ENCODE measurements around the gene SRRM4.
"Not testable (repeated sequence)": the region's sequence is repeated elsewhere in the genome, so short reads cannot be mapped to it uniquely, and the experiment has no call there.

Gene SRRM4

DNA sequence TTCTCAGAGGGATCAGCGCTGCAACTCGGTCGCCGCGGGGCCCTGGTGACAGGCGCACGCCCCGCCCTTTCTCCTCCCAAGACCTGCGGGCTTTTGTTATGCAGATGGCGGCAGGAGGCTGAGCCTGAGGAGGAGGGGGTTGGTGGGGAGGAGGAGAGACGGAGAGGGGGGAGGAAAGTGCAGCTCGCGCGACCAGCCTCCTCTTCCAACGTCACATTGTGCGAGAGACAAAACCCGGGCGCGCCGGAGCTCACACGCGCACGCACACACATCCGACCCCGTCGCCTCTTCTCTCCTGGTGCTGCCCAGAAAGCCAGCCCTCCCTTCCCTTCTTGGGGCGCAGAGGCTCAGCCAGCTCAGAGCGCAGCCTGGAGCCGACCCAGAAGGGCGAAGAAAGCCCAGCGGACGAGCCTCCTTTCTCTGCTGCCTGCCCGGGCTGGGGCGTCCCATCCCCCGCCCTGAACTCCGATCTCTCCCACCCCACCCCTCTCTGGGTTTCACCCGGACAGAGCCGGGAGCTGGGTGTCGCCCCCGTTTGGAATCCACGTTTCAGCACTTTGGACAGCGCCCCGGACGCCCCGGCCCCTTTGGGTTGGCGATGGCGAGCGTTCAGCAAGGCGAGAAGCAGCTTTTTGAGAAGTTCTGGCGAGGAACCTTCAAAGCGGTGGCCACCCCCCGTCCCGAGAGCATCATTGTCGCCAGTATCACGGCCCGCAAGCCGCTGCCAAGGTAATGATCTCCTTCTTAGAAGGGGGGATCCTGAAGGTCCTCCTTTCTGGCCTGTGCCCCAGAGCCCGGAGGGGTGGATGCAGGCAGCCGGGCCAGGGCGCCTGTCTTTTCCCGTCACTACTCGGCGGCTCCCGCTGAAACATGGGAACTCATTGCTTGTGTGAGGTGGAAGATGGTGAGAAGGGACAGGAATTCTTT, at the start of gene SRRM4:
Gene SRRM4, plus strand, starts transcription at position 257 of the 927 bp plus-strand sequence. Its CDS starts 342 bp downstream, at position 599.
- no peak for DNase-seq (ENCODE audit: extremely low read depth in 1 of 2, low read depth in 1 of 2)

DNA sequence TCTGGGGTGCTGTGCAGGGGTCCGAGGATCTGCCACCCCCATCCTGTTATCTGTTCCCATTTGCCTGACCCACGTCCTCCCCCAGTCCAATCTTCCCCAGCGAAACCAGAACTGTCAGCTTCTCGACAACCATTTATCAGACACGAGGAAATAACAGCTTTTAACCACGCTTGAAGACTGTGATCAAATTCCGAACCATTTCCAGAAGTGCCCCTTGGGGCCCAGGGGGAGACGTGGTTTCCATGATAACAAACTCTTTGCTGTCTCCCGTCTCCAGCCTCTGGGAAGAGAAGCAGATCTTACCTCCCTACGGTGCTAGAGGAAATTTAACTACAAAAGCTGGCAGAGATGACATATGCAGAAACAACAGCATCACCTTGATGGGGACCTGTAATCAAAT, 35.1 kb upstream of the SRRM4 start:
- no peak for DNase-seq (ENCODE audit: extremely low read depth in 1 of 2, low read depth in 1 of 2)

DNA sequence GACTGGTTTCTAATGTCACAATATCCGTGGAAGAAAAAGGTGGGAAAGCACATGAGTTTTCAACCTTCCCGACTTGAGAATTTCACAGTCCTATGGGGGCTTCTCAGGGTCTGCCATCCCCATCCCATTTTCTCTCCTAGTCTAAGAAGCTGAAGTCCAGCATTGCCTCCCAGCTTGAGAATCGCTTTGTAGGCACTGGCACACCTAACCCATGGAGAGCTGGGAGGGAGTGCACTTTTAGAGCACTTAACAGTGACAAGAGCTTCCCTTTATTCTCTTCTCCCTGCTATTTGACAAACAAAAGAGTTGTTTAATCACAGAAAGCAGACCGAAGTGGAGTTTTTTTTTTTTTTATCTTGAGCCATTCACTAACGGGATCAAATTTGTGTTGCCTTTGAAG, 22.8 kb upstream of the SRRM4 start:
- no peak for DNase-seq (ENCODE audit: extremely low read depth in 1 of 2, low read depth in 1 of 2)

- no peak for DNase-seq (ENCODE audit: extremely low read depth in 1 of 2, low read depth in 1 of 2)
Measured at GRCh38 chr12:118959348-118959747, 22.0 kb upstream of the SRRM4 start.

DNA sequence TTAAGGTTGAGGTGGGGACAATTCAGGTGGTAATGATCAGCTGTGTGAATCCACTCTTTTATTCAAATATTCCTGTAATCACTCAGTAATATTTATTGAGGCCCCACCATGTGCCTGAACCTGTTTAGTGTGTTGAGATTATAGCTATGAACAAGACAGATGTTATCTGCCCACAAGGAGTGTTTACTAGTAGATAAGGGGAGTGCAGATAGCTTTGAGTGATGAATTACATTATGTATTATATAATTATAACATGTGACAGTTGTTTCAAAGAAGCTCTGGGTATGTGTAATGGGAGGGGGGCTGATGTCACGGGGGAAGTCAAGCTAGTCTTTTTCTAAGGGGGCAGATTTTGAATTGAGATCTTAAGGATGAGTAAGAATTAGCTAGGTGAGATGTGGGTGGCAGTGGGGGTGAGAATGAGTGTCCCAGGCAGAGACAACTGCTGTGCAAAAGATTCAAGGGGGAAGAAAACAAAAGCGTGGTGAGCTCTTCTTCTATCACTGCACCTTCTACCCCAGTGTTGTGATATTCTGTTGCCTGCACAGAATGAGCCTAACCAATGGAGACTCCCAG, 21.3 kb upstream of the SRRM4 start:
- no peak for DNase-seq (ENCODE audit: extremely low read depth in 1 of 2, low read depth in 1 of 2)

DNA sequence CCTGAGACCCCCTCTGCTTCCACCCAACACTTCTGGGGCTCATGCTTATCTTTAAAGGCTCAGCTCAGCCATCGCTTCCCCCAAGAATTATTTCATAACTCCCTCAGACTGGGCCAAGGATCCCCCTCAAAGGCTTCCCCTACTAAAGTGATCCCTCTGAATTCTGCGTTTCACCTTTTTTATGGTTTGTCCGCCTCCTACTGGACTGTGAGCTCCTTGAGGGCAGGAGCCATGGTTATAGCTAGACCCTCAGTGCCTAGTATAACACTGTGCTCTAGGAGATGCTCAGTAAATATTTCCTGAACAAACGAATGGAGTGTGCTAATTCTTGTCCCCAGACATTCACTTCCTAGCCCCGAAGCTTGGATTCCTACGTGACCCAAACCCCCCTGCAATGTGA, 20.5 kb upstream of the SRRM4 start:
- no peak for DNase-seq (ENCODE audit: extremely low read depth in 1 of 2, low read depth in 1 of 2)

GRCh38 chr12:118964988-118965387, 16.4 kb upstream of the SRRM4 start:
- DNase-seq (ENCODE audit: extremely low read depth in 1 of 2, low read depth in 1 of 2), result no peak

DNA sequence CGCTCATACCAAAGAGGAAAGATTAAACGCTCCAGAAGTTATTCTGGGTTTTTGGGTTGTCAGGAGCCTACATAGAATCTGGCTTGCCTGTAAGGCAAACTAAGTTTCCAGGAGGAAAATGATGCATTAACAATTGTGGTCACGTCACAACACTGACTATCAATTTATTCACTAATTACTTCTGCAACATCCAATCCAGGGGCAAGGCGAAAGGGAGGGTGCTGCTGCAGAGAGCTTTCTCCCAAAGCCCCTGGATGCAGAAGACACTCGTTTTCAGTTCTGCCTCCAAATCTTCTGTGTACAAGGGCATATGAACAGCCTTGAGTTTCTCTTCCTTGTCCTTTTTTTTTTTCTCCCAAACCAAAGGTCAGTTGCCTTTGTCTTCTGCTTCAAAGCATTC, 10.5 kb upstream of the SRRM4 start:
- no peak for DNase-seq (ENCODE audit: extremely low read depth in 1 of 2, low read depth in 1 of 2)

DNA sequence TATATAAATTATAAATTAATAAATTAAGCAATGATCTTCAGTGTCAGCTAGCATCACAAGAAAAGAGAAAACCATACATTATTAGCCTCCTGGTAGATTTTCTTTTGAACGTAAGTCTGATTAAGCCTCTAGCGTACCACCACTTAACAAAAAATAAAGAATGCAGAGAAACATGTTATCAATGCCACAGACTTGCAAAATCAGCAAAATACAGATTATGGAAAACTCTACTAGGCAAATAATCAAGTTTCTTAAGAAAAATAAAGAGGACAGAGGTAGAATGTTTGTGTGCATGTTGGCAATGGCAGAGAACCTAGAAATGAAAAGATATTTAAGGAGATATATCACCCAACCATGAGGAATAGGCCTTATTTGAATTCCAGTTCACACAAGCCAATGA, 8.4 kb upstream of the SRRM4 start:
- DNase-seq (ENCODE audit: extremely low read depth in 1 of 2, low read depth in 1 of 2), result no peak

GRCh38 chr12:118979763-118980406, 1.5 kb upstream of the SRRM4 start:
- no peak for DNase-seq (ENCODE audit: extremely low read depth in 1 of 2, low read depth in 1 of 2)

DNA sequence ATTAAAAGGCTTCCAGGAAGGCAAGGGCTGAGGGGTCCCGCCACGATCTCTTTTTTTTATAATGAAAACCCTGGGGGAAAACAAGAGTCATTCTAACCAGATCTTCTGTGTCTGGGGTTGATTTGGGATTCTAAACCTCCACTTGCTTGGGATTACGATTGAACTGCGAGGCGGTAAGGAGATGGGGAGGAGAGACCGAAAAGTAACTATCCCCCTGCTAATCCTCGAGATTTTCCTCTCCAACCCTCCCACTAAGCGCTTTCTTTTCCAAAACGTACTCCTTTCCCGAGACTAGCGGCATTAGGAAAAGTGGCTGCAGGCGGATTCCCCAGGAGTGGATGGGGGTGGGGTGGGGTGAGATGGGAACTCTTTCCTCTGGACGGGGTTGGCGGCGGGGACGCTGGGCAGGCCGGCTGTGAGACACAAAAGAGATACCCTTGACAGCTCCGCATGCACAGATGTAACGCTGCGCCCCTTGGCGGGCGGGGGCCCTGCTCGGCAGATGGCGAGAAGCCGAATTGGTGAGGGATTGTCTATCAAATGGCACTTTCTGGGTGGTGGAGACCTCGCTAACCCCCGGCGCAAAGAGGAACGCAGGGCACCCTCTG, 830 bp upstream of the SRRM4 start:
- DNase-seq (ENCODE audit: extremely low read depth in 1 of 2, low read depth in 1 of 2), result no peak

GRCh38 chr12:118982302-118982701, 961 bp downstream of the SRRM4 start:
- DNase-seq (ENCODE audit: extremely low read depth in 1 of 2, low read depth in 1 of 2), result no peak

DNA sequence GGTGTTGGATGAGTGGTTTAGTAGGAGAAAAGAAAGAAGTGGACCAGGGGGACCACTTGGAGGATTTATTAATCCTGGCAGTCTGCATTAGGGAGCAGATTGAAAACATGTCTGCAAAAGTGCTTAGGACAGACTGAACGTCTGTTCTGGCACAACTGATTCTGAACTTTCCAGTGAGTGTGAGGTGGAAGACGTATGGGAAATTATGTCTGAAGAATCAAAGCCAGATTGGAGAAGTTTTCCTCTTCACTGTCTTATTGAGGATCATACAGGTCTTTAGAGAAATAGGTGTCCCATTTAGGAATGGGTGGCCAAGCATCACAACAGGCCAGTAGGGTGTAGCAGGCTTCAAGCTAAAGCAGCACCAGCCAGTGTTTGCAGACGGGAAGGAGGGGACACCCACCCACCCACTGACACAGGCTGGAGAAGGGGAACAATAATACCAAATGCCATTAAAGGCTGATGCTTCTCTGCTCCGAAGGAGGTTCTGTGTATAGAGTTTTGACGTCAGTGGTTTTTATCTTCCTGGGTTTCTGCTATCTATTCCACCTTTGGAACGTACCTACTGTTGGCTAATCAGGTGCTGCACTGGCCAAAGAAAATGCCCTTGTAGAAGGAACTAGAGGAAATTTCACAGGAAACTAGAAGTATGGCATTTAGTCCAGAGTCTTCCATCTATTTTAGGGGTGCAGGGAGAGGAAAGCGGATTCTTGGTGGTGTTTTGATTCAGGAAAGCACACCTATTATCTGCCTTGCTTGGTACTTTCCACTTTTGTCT, 1.8 kb downstream of the SRRM4 start:
- DNase-seq (ENCODE audit: extremely low read depth in 1 of 2, low read depth in 1 of 2), result no peak

DNA sequence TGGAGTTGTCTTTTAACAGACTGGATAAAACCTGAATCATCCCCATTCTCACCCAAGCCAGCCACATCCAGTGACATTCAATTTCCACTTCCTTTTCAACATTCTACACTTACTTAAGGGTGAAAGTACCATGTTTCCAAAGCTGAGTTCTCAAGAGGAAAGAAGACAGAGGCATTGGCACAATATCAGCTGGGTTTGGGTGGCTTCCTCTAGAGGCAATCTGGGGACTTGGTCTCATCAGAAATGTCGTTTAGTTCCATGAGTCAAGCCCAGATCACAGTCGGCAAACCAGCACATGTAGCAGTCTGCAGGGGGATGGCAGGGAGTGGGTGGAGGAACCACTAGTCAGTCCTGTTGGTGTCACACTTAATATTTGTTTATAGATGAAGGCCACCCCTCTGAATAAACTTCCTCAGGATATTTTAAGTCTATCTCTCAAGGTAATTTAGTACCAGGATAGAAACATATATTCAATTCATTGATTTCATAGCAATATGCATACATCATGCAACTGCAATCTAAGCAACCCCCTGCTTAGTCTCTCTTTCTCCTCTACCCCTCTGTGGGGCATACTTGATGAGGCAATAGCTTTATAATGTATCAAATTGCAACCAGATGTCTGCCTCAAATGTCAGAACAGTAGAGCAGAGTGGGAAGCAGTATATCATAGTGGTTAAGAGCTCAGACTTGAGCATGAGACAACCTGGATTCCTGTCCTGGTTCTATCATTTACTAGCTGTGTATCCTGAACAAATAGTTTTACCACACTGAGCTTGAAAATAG, 3.0 kb downstream of the SRRM4 start:
- DNase-seq (ENCODE audit: extremely low read depth in 1 of 2, low read depth in 1 of 2), result no peak

GRCh38 chr12:118986050-118986449, 4.7 kb downstream of the SRRM4 start:
- no peak for DNase-seq (ENCODE audit: extremely low read depth in 1 of 2, low read depth in 1 of 2)

DNA sequence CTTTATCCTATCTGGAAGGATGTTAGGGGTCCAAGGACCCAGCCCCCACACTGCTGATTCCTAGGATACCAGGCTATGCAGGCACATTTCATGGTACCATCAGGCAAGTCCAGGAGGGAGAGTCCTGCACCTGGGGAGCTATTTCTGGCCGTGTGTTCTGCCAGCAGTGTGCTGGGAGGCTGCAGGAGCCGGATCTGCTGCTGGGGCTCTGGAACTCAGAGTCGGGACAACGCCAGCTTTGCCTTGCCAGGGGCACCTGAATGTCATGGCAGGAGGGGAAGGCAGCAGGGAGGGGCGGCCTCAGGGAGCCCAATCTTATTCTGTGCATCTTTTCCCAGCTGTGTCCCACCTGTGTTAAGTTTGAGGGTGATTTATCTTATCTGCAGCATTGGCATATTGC, 17.8 kb downstream of the SRRM4 start:
- no peak for DNase-seq (ENCODE audit: extremely low read depth in 1 of 2, low read depth in 1 of 2)

GRCh38 chr12:119005085-119005484, 23.7 kb downstream of the SRRM4 start:
- no peak for DNase-seq (ENCODE audit: extremely low read depth in 1 of 2, low read depth in 1 of 2)

GRCh38 chr12:119005913-119006312, 24.6 kb downstream of the SRRM4 start:
- no peak for DNase-seq (ENCODE audit: extremely low read depth in 1 of 2, low read depth in 1 of 2)

GRCh38 chr12:119006746-119007145, 25.4 kb downstream of the SRRM4 start:
- DNase-seq (ENCODE audit: extremely low read depth in 1 of 2, low read depth in 1 of 2), result no peak

DNA sequence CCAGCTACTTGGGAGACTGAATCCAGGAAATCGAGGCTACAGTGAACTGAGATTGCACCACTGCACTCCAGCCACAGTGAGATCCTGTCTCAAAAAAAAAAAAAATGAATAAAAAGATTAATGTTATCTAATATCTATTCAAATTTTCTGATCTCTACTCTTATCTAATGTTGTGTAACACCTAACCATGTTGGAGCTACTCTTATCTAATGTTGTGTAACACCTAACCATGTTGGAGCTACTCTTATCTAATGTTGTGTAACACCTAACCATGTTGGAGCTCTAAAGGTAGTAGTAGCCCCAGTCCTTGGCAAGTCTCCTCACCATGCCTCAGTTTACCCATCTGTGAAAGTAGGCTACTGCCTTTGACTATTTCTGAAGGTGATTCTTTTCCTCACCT, 26.9 kb downstream of the SRRM4 start:
- DNase-seq (ENCODE audit: extremely low read depth in 1 of 2, low read depth in 1 of 2), result not testable (repeated sequence)

All from activated CD8-positive, alpha-beta memory T cell treated with anti-CD3 and anti-CD28 coated beads for 1 hour (primary cell).